UCSD-AML1 (cell line): ENCODE results near the gene PCDHA5.
"Not testable (repeated sequence)": the region's sequence is repeated elsewhere in the genome, so short reads cannot be mapped to it uniquely, and the experiment has no call there.

Experiments used
- DNase-seq: peaks from one replicate; lab custom pipeline; 2025; ENCODE audit not compliant: unreplicated experiment; lab: John Stamatoyannopoulos, UW

PCDHA5 gene

GRCh38 chr5:140822969-140823368 lies 1.6 kb downstream of the PCDHA5 start:
- DNase-seq = not testable (repeated sequence)

- DNase-seq = no peak
Measured at GRCh38 chr5:140823475-140823874, 2.1 kb downstream of the PCDHA5 start.

DNA sequence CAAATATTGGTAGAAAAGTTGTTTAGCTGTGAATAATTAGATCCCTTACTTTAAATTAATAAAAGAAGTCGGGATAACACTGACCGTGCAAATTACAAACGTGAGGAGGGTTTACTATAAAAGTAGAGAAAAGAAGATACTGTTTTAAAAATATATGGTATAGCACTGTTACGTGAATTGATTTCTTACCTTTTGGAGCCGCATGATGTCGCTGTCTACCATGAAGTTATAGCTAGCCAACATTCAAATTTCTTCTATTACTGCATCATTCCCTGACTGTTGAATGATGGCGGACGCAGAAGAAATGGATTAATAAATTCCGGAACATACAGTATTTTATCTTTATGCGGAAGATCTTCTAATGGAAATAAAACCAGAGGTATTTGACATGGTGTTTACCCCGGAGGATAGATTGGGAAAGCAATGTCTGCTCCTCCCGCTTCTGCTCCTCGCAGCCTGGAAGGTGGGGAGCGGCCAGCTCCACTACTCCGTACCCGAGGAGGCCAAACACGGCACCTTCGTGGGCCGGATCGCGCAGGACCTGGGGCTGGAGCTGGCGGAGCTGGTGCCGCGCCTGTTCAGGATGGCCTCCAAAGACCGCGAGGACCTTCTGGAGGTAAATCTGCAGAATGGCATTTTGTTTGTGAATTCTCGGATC lies 6.4 kb downstream of the PCDHA5 start, which contains the start of gene PCDHA6:
TSS of gene PCDHA6 (plus strand) at position 257 of the 658 bp plus-strand sequence. CDS start at position 389, 132 bp downstream.
- no peak for DNase-seq

- no peak for DNase-seq
Measured at GRCh38 chr5:140828362-140828737, 6.9 kb downstream of the PCDHA5 start.

DNA sequence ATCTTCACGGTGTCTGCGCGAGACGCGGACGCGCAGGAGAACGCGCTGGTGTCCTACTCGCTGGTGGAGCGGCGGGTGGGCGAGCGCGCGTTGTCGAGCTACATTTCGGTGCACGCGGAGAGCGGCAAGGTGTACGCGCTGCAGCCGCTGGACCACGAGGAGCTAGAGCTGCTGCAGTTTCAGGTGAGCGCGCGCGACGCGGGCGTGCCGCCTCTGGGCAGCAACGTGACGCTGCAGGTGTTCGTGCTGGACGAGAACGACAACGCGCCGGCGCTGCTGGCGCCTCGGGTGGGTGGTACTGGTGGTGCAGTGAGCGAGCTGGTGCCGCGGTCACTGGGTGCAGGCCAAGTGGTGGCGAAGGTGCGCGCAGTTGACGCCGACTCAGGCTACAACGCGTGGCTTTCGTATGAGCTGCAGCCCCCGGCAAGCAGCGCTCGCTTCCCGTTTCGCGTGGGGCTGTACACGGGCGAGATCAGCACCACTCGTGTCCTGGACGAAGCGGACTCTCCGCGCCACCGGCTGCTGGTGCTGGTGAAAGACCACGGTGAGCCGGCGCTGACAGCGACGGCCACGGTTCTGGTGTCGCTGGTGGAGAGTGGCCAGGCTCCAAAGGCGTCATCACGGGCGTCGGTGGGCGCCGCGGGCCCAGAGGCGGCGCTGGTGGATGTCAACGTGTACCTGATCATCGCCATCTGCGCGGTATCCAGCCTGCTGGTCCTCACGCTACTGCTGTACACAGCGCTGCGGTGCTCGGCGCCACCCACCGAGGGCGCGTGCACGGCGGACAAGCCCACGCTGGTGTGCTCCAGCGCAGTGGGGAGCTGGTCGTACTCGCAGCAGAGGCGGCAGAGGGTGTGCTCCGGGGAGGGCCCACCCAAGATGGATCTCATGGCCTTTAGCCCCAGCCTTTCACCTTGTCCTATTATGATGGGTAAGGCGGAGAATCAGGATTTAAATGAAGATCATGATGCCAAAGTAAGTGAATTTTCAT lies 8.4 kb downstream of the PCDHA5 start:
- DNase-seq = not testable (repeated sequence)

DNA sequence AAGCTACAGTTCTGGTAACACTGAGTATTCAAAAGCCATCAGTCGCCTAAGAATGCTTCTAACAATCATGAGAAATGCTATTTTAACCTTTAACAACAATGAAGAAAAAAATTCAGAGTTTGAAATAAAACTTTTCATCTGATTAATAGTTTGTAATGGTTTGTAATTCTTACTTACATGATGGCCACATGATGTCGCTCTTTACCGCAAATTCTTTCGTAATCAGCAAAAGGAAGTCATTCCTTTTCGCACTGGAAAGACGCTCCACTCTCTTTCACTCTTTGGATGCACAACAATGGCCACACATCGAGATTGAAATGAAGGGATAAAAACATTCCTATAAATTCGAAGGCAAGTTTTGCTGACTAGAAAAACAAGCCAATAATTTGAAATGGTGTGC lies 12.6 kb downstream of the PCDHA5 start, which contains the start of gene PCDHA7:
TSS of gene PCDHA7 (plus strand) at position 277 of the 400 bp plus-strand sequence. CDS start at position 392, 115 bp downstream.
- DNase-seq = no peak

- not testable (repeated sequence) for DNase-seq
Measured at GRCh38 chr5:140834439-140835008, 13.1 kb downstream of the PCDHA5 start.

DNA sequence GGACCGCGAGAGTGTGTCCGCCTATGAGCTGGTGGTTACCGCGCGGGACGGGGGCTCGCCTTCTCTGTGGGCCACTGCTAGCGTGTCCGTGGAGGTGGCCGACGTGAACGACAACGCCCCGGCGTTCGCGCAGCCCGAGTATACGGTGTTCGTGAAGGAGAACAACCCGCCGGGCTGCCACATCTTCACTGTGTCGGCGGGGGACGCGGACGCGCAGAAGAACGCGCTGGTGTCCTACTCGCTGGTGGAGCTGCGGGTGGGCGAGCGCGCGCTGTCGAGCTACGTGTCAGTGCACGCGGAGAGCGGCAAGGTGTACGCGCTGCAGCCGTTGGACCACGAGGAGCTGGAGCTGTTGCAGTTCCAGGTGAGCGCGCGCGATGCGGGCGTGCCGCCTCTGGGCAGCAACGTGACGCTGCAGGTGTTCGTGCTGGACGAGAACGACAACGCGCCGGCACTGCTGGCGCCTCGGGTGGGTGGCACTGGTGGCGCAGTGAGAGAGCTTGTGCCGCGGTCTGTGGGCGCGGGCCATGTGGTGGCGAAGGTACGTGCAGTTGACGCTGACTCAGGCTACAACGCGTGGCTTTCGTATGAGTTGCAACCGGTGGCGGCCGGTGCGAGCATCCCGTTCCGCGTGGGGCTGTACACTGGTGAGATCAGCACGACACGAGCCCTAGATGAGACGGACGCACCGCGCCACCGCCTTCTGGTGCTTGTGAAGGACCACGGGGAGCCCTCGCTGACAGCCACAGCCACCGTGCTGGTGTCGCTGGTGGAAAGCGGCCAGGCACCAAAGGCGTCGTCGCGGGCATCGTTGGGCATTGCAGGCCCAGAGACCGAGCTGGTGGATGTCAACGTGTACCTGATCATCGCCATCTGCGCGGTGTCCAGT lies 14.5 kb downstream of the PCDHA5 start:
- no peak for DNase-seq

- peak; percentile 38 for DNase-seq
Measured at GRCh38 chr5:140840978-140841962, 19.9 kb downstream of the PCDHA5 start, which contains the start of gene PCDHA8. PCDHA8 (plus strand) TSS chr5:140841187; CDS start chr5:140841322, 135 bp downstream.

GRCh38 chr5:140842798-140843733 lies 21.7 kb downstream of the PCDHA5 start:
- DNase-seq = no peak

DNA sequence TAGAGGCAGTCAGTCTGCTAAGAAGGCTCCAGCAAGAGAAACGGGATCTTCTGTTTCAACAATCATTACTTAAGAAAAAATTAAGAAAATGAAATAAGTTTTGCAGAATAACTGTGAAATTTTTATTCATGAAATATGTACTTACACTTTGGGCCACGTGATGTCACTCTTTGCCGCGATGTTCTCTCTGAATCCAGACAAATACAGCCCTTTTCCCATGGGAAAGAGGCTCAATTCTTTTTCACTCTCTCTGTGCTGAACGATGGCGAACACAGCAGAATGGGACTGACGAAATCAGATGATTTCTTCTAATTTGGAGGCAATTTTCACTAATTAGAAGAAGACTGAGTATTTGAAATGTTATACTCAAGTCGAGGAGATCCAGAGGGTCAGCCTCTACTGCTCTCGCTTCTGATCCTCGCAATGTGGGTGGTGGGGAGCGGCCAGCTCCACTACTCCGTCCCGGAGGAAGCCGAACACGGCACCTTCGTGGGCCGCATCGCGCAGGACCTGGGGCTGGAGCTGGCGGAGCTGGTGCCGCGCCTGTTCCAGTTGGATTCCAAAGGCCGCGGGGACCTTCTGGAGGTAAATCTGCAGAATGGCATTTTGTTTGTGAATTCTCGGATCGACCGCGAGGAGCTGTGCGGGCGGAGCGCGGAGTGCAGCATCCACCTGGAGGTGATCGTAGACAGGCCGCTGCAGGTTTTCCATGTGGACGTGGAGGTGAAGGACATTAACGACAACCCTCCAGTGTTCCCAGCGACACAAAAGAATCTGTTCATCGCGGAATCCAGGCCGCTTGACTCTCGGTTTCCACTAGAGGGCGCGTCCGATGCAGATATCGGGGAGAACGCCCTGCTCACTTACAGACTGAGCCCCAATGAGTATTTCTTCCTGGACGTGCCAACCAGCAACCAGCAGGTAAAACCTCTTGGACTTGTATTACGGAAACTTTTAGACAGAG lies 27.0 kb downstream of the PCDHA5 start, which contains the start of gene PCDHA9:
TSS of gene PCDHA9 (plus strand) at position 244 of the 964 bp plus-strand sequence. CDS start at position 358, 114 bp downstream.
- DNase-seq = not testable (repeated sequence)

GRCh38 chr5:140849831-140850634 lies 28.6 kb downstream of the PCDHA5 start:
- DNase-seq = not testable (repeated sequence)

DNA sequence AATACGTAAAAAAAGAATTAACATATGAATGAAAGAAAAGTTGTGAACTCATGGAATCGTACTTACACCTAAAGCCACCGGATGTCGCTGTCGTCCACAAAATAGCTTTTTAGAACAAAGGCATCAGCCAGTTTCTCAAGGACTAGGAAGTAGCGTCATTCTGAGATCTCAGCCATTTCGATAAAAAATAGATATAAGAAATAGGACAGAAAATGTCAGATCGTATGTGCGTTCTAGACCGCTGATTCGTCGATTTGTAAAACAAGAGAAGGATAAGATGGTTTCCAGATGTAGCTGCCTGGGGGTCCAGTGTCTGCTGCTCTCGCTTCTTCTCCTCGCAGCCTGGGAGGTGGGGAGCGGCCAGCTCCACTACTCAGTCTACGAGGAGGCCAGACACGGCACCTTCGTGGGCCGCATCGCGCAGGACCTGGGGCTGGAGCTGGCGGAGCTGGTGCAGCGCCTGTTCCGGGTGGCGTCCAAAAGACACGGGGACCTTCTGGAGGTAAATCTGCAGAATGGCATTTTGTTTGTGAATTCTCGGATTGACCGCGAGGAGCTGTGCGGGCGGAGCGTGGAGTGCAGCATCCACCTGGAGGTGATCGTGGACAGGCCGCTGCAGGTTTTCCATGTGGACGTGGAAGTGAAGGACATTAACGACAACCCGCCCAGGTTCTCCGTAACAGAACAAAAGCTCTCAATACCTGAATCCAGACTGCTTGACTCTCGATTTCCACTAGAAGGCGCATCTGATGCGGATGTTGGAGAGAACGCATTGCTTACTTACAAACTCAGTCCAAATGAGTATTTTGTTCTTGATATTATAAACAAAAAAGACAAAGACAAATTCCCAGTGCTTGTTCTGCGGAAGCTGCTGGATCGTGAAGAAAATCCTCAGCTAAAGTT lies 34.6 kb downstream of the PCDHA5 start, which contains the start of gene PCDHA10:
TSS of gene PCDHA10 (plus strand) at position 126 of the 903 bp plus-strand sequence. CDS start at position 278, 152 bp downstream.
- DNase-seq = no peak

GRCh38 chr5:140857177-140857986 lies 36.0 kb downstream of the PCDHA5 start:
- no peak for DNase-seq
